HG03159 (cell line): ENCODE measurements around the gene SPTBN2.
"Not testable (repeated sequence)": the region's sequence is repeated elsewhere in the genome, so short reads cannot be mapped to it uniquely, and the experiment has no call there.

Experiments used
- ATAC-seq: cut with Tn5 transposase; IDR thresholded peaks from one replicate; pipeline ENCODE4 v1.9.1; 2021; ENCODE audit warnings: mild to moderate bottlenecking, moderate library complexity; ENCODE audit not compliant: unreplicated experiment

The SPTBN2 gene

DNA sequence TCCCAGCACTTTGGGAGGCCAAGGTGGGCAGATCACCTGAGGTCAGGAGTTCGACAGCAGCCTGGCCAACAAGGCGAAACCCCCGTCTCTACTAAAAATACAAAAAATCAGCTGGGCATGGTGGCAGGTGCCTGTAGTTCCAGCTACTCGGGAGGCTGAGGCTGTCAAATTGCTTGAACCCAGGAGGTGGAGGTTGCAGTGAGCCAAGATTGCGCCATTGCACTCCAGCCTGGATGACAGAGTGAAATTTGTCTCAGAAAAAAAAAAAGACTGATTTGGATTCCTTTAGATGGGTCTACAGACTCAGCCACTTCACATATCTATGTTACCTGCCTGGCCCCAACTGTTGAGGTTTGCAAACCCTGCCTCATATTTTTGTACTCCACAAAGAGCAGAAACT, 4.8 kb downstream of the SPTBN2 start:
- ATAC-seq, result not testable (repeated sequence)

DNA sequence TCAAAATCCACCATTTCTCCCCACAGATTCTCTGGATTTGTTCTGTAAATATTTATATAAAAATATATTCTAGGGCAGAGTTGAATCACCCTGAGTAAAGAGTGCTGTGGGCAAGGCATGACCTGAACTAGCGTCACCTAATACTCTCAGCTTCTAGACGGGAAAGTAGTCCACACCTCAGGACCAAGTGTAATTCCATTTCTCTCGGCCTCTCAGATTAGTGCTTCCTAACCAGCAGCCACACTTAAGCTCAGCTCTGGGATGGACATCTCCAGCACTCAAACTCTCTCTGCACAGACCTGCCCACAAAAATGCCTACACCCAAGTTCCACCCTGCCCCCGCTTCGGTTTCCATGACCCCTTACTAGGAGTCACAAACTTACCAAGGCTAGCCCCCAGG, 5.3 kb downstream of the SPTBN2 start:
- ATAC-seq, result no peak

DNA sequence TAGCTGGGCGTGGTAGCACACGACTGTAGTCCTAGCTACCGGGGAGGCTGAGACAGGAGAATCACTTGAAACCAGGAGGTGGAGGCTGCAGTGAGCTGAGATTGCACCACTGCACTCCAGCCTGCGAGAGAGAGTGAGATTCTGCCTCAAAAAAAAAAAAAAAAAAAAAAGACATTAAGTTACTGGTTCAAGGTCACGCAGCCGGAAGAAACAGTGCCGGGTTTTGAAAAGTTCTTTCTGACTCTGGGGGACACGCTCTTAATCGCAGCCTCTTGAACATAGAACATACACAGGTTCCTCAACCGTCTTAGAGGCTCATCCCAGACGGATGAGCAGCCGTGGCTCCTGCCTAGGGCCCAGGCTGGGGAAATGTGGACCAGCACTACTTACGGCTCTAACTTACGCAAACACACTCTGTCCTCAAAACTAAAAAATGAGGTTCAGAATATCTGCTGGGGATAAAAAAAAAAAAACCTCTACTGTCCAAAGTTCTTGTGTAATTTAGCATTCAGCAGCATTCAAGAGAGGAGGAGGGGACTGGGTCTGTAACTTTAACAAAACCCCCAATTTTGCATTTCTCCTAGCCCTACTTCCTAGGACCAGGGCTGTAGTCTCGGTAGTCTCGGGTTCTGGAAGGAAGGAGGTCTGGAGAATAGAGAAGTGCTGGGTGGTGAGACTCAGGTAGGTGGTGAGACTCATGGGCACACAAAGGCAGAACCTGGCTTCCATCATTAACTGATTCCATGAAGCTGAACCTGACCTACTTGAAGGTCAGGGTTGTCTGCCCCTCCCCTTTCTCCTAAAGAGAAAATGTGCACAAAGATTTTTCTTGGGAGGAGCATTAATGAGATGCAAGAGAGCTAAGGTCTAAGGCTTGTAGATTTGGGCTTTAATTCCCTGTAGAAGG, 6.0 kb downstream of the SPTBN2 start:
- ATAC-seq, result no peak

DNA sequence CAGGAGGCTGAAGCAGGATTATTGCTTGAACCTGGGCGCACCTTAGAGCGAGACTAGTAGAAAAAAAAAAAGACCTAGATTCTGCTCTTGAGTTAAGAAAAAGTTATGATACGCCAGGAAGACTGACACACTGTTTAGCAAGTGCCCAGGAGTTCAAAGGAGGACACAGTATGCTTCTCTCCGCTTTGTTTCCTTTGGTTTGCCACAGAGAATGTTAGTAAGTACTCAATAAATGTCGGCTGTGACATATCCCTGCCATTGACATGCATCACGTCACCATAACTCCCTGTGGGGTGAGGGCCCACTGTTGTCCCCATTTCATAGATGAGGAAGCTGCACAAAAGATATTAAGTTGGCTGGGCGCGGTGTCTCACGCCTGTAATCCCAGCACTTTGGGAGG, 7.1 kb downstream of the SPTBN2 start:
- no peak for ATAC-seq

DNA sequence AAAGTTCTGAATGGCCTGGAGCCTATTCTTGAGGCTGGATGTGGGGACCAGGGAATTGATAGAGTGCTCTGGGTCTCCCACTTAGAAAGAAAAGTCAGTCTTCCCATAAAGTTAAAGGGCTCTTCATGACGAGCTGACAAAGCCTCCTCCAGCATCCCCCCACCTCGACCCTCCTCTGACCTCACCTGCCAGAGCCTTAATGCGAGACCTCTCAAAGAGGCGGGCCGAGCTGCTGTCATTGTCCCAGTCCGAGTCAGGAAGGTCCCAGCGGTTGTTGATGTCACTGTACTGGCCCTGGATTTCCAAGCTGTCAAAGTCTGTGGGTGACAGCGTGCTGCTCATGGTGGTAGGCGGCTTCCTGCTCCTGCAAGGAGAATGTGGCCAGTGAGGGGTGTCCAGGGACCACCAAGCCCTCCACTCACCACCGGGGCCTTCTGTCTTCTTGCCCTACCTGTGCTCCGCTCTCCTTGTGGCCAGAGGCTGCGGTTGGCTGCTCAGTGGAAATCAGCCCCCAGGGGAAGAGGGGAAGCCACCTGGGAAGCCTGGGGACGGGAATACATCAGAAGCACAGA, 8.0 kb downstream of the SPTBN2 start:
- no peak for ATAC-seq

DNA sequence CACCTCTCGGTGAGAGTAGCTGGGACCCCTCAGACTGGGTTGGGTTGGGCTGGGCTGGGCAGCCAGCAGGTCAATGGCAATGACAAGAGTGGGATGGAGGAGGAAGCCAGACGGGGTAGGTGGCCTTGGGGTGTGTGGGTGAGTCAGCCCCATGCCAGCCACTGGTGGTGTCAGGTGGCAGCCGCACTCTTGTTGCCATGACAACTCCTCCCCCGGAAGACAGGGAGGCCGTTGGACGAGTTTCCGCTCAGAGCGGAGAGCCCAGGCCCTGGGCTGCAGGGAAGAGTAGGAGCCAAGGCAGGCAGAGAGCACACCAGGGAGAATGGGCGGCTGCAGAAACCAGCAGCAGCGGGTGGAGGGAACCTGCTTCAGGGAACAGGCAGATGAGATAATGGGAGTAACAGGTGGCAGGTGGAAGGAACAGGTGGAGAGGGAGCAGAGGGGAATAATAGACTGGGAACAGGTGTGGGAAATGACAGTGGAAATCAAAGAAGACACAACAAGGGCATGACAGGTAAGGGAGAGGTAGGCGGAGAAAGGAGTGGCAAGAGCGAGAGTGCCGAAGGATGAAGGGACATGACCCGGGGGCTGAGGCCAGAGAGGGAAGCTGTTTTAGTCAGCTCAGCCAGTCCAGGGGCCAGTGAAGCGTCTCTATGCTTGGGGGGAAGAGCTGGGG, 8.7 kb downstream of the SPTBN2 start:
- ATAC-seq, result no peak

DNA sequence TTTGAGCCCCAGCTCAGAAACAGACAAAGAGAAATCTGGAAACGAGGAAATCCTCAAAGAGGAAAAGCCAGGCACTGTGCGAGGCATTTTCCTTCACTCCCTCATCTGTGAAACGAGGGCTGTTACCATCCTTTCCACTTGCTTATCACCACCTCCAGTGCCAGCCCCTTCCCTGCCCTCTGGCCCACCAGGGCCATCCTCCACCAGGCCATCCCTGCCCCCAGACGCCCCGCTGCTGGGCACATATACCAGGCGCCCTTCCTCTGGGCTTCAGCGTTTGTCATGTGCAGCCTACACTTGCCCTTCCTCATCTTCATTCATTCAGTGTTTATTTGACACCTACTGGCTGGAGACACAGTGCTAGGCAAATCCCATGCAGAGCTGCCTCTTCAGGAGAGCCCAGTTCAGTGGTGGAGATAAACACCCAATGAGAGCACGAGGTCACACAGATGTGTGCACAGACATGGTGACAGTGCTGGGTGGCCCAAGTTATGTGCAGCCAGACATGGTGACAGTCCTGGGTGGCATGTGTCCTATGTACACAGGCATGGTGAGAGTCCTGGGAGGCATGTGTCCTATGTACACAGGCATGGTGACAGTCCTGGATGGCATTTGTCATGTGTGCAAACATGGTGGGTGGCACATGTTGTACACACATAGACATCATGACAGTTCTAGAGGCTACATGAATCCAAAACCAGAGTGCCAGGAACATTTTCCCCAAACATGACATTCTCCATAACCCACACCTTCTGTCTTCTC, 9.7 kb downstream of the SPTBN2 start:
- ATAC-seq, result no peak

DNA sequence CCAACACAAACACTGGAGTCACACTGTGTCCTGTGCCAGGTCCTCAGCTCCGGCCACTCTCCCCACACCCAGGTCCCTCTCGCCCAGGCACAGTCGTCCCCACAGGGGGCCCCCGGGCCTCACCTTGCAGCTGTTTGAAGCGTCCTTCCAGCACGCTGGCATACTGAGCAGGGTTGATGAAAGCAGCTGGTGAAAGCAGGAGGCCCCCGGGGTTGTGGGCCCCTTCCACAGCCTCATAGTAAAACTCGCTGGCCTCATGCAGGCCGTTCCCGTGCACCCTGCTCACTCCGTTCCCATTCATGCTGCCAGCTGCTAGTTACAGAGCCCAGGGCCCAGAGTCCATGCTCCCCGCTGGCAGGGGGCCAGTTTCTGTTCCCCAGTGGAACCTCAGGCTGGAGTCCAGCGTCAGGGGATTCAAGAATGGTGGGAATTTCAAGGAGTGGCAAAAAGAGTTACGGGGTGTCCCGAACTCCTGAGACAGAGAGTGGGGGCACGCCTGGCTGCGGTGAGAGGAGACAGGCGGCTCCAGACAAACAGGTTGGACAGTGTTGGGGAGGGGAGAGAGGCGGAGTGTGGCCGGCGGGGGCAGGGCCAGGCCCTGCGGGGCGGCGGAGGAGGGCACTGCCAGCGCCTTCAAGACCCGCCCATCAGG, 10.6 kb downstream of the SPTBN2 start:
- ATAC-seq, result no peak

DNA sequence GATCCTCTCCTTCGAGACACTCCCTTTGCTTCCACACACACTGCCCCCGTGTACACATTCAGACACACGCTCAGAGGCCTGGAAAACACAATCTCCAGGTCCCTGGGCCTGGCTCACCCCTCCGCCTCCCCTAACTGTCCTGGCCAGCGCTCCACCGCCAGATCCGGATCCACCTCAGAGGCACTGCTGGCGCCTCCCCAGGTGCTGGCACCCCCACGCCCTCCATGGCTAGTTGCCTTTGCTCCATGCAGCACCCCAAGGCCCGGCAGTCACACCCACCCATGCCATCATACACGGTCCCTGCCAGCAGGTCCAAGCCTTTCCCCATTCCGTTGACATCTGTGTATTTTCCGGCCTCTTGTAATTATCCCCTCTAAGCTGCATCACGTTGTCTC, 11.1 kb downstream of the SPTBN2 start:
- ATAC-seq, result no peak

DNA sequence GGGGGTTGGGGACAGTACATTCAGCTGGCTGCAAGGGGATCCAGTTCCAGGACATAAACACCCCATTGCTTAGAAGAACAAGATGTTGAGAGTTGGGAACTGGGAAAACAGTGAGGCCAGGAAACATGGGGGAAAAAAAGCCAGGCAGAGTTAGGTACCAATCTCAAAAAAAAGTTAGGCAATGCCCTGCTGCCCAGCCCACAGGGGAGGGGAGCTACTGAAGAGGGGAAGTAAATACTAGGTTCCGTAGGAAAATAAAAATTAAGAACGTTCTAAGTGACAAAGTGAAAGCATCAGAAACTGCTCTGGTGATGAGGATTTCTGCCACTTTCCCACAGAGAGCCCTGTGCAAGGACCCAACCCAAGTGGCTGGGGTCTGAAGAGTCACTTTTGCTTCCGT, 12.0 kb downstream of the SPTBN2 start:
- no peak for ATAC-seq

DNA sequence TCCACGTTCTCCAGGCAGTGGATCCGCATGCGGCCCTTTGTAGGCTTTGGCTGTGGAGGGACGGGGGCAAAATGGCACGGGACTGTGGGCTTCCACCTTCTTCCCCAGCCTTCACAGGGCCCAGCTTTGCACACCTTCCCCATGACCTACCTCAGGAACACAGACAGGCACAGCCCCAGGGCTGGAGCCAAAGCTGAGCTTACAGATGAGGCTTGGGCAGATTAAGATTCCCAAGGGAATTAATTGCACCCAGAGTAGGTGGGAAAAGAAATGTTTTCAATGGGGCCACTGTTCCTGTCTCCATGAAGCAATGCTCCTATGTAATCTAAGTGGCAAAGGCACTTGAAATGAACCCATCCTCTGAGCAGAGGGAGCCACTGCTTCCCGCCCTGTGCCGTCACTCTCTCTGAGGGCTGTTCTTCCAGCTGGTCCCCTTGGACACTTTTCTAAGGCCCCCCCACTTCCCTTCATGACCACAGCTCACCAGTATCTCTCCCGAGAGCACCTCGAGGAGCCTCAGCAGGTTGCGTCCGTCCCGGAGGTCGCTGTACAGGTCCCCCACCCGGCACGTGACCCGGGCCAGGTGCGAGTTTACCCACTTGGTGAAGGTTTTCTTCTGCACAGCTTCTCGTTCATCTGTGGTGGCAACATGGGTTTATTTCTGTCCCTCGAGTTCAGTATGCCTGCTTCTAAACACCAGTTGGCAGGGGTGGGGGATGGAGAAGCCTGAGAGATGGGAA, 13.5 kb downstream of the SPTBN2 start:
- ATAC-seq, result no peak

DNA sequence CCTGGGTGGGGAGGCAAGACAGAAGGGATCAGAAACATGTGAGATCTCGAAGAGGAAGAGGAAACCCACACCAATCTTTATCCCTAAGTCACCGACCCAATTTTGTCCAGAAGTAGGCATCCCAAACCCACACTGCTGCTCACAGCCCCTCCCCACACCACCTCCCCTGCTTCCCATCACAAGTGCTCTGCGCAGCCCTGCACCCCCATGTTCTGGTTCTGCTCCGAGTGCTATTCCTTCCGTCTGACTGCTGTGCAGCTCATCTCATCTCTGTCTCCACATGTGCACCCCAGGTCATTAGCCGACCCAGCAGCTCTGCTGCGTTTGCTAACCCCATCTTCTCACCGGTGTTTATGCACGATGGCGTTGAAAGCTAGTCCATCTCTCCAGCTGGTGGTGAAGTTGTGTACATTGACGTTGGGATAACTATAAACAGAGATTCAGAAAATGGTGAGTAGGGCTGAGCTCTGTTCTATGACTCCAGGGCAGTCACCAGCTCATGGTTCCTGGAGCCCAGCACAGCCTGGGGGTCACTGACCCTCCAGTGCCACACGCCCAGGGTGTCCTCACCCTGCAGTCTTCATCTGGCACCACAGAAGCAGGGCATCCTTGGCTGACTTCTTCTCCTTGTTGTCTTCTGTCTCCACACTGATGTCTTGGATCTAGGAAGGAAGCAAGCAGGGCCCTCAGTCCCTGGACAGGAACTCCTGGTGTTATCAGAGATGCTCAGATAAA, 15.1 kb downstream of the SPTBN2 start:
- no peak for ATAC-seq

DNA sequence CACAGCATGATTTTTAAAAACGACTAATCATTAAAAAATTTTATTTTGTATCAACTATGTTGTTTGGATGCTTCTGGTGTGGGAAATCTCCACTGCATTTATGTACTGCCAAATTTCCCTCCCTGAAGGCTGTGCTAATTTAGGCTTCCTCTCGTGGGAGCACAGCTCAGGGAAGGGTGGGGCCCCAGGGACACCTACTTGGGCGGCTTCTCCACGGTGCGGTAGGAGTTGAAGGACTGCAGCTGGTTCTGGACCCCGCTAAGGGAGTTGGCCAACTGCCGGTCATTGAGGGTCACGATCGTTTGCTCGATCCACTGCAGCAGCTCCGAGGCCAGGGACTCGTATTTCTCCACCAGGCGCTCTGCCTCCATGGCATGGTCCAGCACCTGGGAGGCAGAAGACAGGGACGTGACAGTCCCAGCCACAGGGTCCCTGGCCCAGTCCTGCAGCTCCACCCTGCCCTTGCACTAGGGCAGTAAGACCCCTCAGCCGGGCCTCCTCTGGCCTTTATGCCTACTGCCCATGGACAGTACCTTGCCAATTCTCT, 18.6 kb downstream of the SPTBN2 start:
- no peak for ATAC-seq

DNA sequence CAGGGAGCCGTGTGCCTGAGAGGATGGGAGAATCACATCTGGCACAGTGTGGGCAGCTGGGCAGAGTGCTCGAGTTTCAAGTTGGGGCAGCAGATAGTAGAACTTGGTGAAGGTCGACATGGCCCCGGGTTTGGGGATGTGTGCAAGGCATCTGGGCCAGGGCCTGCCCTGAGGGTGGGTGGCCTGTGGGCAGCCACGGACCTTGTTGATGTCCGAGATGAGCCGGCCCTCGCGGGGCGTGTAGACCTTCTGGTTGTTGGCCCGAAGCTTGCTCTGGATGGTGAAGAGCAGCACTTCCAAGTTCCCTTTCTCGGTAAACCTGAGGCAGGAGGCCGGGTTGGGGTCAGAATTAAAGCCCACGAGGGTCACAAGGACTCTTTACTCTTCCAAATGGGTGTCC, 20.3 kb downstream of the SPTBN2 start:
- ATAC-seq, result no peak

DNA sequence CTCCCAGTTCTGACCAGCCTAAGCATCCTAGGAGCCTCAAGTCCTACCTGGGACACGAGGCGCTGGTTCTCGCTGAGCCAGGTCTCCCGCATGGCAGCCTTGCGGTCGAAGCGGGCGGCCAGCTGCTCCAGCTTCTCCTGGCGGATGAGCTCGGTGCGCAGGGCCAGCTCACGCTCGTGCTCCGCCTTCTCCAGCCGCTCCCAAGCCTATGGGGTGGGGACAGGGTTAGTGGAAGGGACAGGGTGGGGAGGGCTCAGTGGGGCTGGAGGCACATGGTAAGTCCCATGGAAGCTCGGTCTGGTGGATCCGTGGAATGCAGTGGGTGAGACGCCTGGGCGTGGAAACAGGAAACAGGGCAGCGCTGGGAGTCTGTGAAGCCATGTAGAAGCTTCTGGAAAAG, 20.9 kb downstream of the SPTBN2 start:
- no peak for ATAC-seq

DNA sequence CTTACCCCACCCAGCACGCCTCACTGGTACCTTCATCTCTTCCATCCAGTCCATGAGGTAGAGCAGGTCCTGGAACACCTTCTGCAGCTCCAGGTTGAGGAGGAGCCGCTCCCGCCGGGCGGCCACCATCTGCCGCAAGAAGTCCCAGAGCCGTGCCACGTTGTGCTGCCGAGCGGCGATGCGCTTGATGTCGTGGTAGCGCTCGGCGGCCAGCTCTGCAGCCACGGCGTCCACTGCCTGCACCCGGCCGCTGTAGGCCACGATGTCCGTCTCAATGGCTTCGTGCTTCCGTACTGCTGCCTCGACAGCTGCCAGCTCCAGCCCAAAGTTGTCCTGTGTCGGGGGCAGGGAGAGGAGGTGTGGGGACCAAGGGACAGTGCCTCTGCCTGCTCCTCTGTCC, 21.5 kb downstream of the SPTBN2 start:
- ATAC-seq, result no peak

DNA sequence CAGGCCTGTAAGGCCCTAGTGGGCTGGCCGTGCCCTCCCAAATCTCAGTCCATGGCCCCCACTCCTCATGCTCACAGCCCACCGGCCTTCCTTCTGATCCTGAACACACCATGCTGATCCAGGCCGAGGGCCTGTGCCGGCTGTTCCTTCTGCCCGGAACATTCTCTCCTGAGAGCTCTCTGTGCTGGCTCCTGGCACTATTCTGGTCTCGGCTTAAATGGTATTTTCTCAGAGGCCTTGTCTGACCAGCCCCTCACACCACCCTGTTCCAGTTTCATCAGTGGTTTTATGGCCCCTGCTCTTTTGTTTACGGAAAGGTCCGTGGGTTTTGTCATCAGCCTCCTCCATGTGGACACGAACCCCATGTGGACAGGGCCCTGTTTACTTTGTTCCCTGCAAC, 22.0 kb downstream of the SPTBN2 start:
- ATAC-seq, result no peak

DNA sequence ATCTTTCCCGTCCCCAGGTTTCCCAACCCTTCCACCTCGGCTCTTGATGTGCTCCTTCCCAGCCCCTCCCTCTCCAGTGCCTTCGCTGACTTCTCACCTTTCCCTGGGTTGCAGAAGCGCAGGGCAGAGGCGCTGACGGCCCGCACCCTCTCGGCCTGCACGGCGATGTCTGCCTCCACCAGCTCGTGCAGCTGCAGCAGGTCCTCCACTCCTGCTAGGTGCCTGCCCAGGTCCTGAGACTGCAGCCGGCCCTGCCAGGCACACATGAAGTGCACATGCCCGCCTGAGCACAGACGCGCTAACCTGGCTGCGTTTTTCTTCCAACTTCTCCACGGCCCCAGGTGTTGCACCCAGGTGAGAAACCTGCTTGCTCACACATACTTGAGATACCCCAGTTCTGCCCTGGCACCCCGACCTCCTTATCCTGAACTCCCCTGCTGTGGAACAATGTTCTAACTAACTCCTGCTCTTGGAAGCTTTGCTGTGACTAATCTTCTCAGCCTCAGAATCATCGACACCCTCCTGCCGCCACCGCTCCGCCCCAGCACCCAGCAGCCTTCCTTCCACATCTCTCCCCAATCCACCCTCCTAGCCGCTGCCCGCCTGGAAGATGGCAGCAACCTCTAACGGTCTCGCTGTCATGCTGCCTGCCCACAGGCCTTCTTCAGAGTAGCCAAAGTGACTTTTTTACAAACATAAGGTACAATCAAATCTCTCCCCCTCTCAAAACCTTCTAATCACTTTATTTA, 23.3 kb downstream of the SPTBN2 start:
- no peak for ATAC-seq
